ENCODE measurements around the gene RFFL.

RFFL gene

GRCh38 chr17:35080536-35080935, 17.0 kb upstream of the RFFL start:
- Histone ChIP-seq H3K36me3 (ENCODE audit: insufficient read depth, low read length) (no peaks in the 10 kb centered on the region), H3K4me3 (ENCODE audit: low read length) (no peak overlapping the region), H3K27me3 (ENCODE audit: insufficient read depth, low read length) (no peaks in the 10 kb centered on the region), H3K27ac (ENCODE audit: low read depth, low read length) (peak overlapping the region; percentile 34; the same call in 1 of the 2 replicates), H3K4me1 (ENCODE audit: insufficient read depth, low read length) (peaks cover 40% of the 10 kb centered on the region), H3K9me3 (ENCODE audit: insufficient read depth, low read depth, low read length) (no peaks in the 10 kb centered on the region), H3K9ac (ENCODE audit: low read depth, low read length) (no peak overlapping the region)
- no CpG with 5 or more reads among the region's 1 CpG for WGBS

GRCh38 chr17:35079547-35080423, 16.3 kb upstream of the RFFL start:
- no peaks in the 10 kb centered on the region for H3K36me3 ChIP-seq (ENCODE audit: insufficient read depth, low read length)
- no peaks in the 10 kb centered on the region for H3K27me3 ChIP-seq (ENCODE audit: insufficient read depth, low read length)
- H3K9ac ChIP-seq (ENCODE audit: low read depth, low read length), result no peak overlapping the region
- peaks cover 34% of the 10 kb centered on the region for H3K4me1 ChIP-seq (ENCODE audit: insufficient read depth, low read length)
- H3K27ac ChIP-seq (ENCODE audit: low read depth, low read length), result no peak overlapping the region
- H3K9me3 ChIP-seq (ENCODE audit: insufficient read depth, low read depth, low read length), result no peaks in the 10 kb centered on the region
- WGBS, result 83% methylated on average over 1 of the region's 1 CpG
- H3K4me3 ChIP-seq (ENCODE audit: low read length), result no peak overlapping the region

GRCh38 chr17:35076874-35077273, 13.4 kb upstream of the RFFL start:
- Histone ChIP-seq H3K4me3 (ENCODE audit: low read length) (no peak overlapping the region), H3K9me3 (ENCODE audit: insufficient read depth, low read depth, low read length) (no peaks in the 10 kb centered on the region), H3K9ac (ENCODE audit: low read depth, low read length) (no peak overlapping the region), H3K27ac (ENCODE audit: low read depth, low read length) (no peak overlapping the region), H3K36me3 (ENCODE audit: insufficient read depth, low read length) (no peaks in the 10 kb centered on the region), H3K27me3 (ENCODE audit: insufficient read depth, low read length) (no peaks in the 10 kb centered on the region), H3K4me1 (ENCODE audit: insufficient read depth, low read length) (peaks cover 20% of the 10 kb centered on the region)
- 100% methylated on average over 1 of the region's 1 CpG for WGBS

- Histone ChIP-seq H3K27ac (ENCODE audit: low read depth, low read length) (no peak overlapping the region), H3K4me3 (ENCODE audit: low read length) (no peak overlapping the region), H3K9me3 (ENCODE audit: insufficient read depth, low read depth, low read length) (no peaks in the 10 kb centered on the region), H3K9ac (ENCODE audit: low read depth, low read length) (no peak overlapping the region), H3K4me1 (ENCODE audit: insufficient read depth, low read length) (peaks cover 1% of the 10 kb centered on the region; the same call in 1 of the 2 replicates), H3K36me3 (ENCODE audit: insufficient read depth, low read length) (no peaks in the 10 kb centered on the region), H3K27me3 (ENCODE audit: insufficient read depth, low read length) (no peaks in the 10 kb centered on the region)
- WGBS, result 85% methylated on average over 2 of the region's 2 CpGs
Measured at GRCh38 chr17:35074711-35075707, 11.5 kb upstream of the RFFL start.

- no peaks in the 10 kb centered on the region for H3K36me3 ChIP-seq (ENCODE audit: insufficient read depth, low read length)
- H3K4me1 ChIP-seq (ENCODE audit: insufficient read depth, low read length), result no peaks in the 10 kb centered on the region
- no peak overlapping the region for H3K27ac ChIP-seq (ENCODE audit: low read depth, low read length)
- WGBS, result 96% methylated on average over 4 of the region's 5 CpGs
- H3K4me3 ChIP-seq (ENCODE audit: low read length), result no peak overlapping the region
- H3K27me3 ChIP-seq (ENCODE audit: insufficient read depth, low read length), result no peaks in the 10 kb centered on the region
- H3K9me3 ChIP-seq (ENCODE audit: insufficient read depth, low read depth, low read length), result no peaks in the 10 kb centered on the region
- no peak overlapping the region for H3K9ac ChIP-seq (ENCODE audit: low read depth, low read length)
Measured at GRCh38 chr17:35073991-35074627, 10.6 kb upstream of the RFFL start.

GRCh38 chr17:35073183-35073790, 9.8 kb upstream of the RFFL start:
- 94% methylated on average over 3 of the region's 3 CpGs for WGBS
- Histone ChIP-seq H3K27ac (ENCODE audit: low read depth, low read length) (no peak overlapping the region), H3K4me1 (ENCODE audit: insufficient read depth, low read length) (peaks cover 5% of the 10 kb centered on the region), H3K4me3 (ENCODE audit: low read length) (no peak overlapping the region), H3K36me3 (ENCODE audit: insufficient read depth, low read length) (no peaks in the 10 kb centered on the region), H3K9me3 (ENCODE audit: insufficient read depth, low read depth, low read length) (no peaks in the 10 kb centered on the region), H3K27me3 (ENCODE audit: insufficient read depth, low read length) (no peaks in the 10 kb centered on the region), H3K9ac (ENCODE audit: low read depth, low read length) (no peak overlapping the region)

- 75% methylated on average over 2 of the region's 2 CpGs for WGBS
- Histone ChIP-seq H3K4me1 (ENCODE audit: insufficient read depth, low read length) (peaks cover 21% of the 10 kb centered on the region), H3K27ac (ENCODE audit: low read depth, low read length) (no peak overlapping the region), H3K9me3 (ENCODE audit: insufficient read depth, low read depth, low read length) (no peaks in the 10 kb centered on the region), H3K36me3 (ENCODE audit: insufficient read depth, low read length) (no peaks in the 10 kb centered on the region), H3K4me3 (ENCODE audit: low read length) (no peak overlapping the region), H3K9ac (ENCODE audit: low read depth, low read length) (no peak overlapping the region), H3K27me3 (ENCODE audit: insufficient read depth, low read length) (no peaks in the 10 kb centered on the region)
Measured at GRCh38 chr17:35069311-35069710, 5.8 kb upstream of the RFFL start.

- Histone ChIP-seq H3K9ac (ENCODE audit: low read depth, low read length) (no peak overlapping the region), H3K4me3 (ENCODE audit: low read length) (no peak overlapping the region), H3K4me1 (ENCODE audit: insufficient read depth, low read length) (peaks cover 28% of the 10 kb centered on the region), H3K27ac (ENCODE audit: low read depth, low read length) (no peak overlapping the region), H3K27me3 (ENCODE audit: insufficient read depth, low read length) (no peaks in the 10 kb centered on the region), H3K9me3 (ENCODE audit: insufficient read depth, low read depth, low read length) (no peaks in the 10 kb centered on the region), H3K36me3 (ENCODE audit: insufficient read depth, low read length) (no peaks in the 10 kb centered on the region)
- WGBS, result 94% methylated on average over 2 of the region's 2 CpGs
Measured at GRCh38 chr17:35068249-35068648, 4.7 kb upstream of the RFFL start.

GRCh38 chr17:35065880-35066279, 2.4 kb upstream of the RFFL start:
- Histone ChIP-seq H3K9me3 (ENCODE audit: insufficient read depth, low read depth, low read length) (no peaks in the 10 kb centered on the region), H3K27me3 (ENCODE audit: insufficient read depth, low read length) (no peaks in the 10 kb centered on the region), H3K9ac (ENCODE audit: low read depth, low read length) (no peak overlapping the region), H3K4me1 (ENCODE audit: insufficient read depth, low read length) (peaks cover 36% of the 10 kb centered on the region), H3K36me3 (ENCODE audit: insufficient read depth, low read length) (no peaks in the 10 kb centered on the region), H3K4me3 (ENCODE audit: low read length) (no peak overlapping the region), H3K27ac (ENCODE audit: low read depth, low read length) (0 out of 2 replicates have a peak overlapping the region, but pooled peaks have one; percentile 15)
- 97% methylated on average over 3 of the region's 4 CpGs for WGBS

- Histone ChIP-seq H3K4me3 (ENCODE audit: low read length) (no peak overlapping the region), H3K9ac (ENCODE audit: low read depth, low read length) (no peak overlapping the region; the same call in 1 of the 2 replicates), H3K27me3 (ENCODE audit: insufficient read depth, low read length) (no peaks in the 10 kb centered on the region), H3K9me3 (ENCODE audit: insufficient read depth, low read depth, low read length) (no peaks in the 10 kb centered on the region), H3K27ac (ENCODE audit: low read depth, low read length) (peak overlapping the region; percentile 89), H3K36me3 (ENCODE audit: insufficient read depth, low read length) (no peaks in the 10 kb centered on the region), H3K4me1 (ENCODE audit: insufficient read depth, low read length) (peaks cover 36% of the 10 kb centered on the region)
- WGBS, result 62% methylated on average over 1 of the region's 3 CpGs
Measured at GRCh38 chr17:35064516-35065215, 1.2 kb upstream of the RFFL start.

Data from HUES64 (cell line).